ENCODE data around the gene ABCC8.

Gene ABCC8

GRCh38 chr11:17498058-17498457 lies 21.4 kb upstream of the ABCC8 start:
- TF ChIP-seq CTCF (IDR thresholded peaks at IDR 0.05) = no peak
- Histone ChIP-seq H3K27ac (no peak overlapping the region), H3K4me3 (no peak overlapping the region)
- DNase-seq (ENCODE audit: low spot score) = no peak

GRCh38 chr11:17496406-17496805 lies 19.8 kb upstream of the ABCC8 start:
- Histone ChIP-seq H3K27ac (no peak overlapping the region), H3K4me3 (no peak overlapping the region)
- no peak for DNase-seq (ENCODE audit: low spot score)
- no peak for TF ChIP-seq CTCF (IDR thresholded peaks at IDR 0.05)

- TF ChIP-seq CTCF (IDR thresholded peaks at IDR 0.05) = no peak
- H3K27ac ChIP-seq = no peak overlapping the region
- no peak for DNase-seq (ENCODE audit: low spot score)
- no peak overlapping the region for H3K4me3 ChIP-seq
These were observed 17.4 kb upstream of the ABCC8 start for GRCh38 chr11:17494019-17494418.

GRCh38 chr11:17490938-17491337 lies 14.3 kb upstream of the ABCC8 start:
- no peak for DNase-seq (ENCODE audit: low spot score)
- no peak overlapping the region for H3K4me3 ChIP-seq
- H3K27ac ChIP-seq = no peak overlapping the region
- no peak for TF ChIP-seq CTCF (IDR thresholded peaks at IDR 0.05)

- TF ChIP-seq CTCF (IDR thresholded peaks at IDR 0.05) = no peak
- no peak for DNase-seq (ENCODE audit: low spot score)
- no peak overlapping the region for H3K4me3 ChIP-seq
- no peak overlapping the region for H3K27ac ChIP-seq
These were observed 13.6 kb upstream of the ABCC8 start for GRCh38 chr11:17490232-17490631.

GRCh38 chr11:17489751-17490150 lies 13.1 kb upstream of the ABCC8 start:
- no peak for TF ChIP-seq CTCF (IDR thresholded peaks at IDR 0.05)
- Histone ChIP-seq H3K4me3 (no peak overlapping the region), H3K27ac (no peak overlapping the region)
- no peak for DNase-seq (ENCODE audit: low spot score)

- Histone ChIP-seq H3K27ac (no peak overlapping the region), H3K4me3 (no peak overlapping the region)
- DNase-seq (ENCODE audit: low spot score) = no peak
- no peak for TF ChIP-seq CTCF (IDR thresholded peaks at IDR 0.05)
These were observed 11.9 kb upstream of the ABCC8 start for GRCh38 chr11:17488563-17488962.
